ENCODE data around the gene MNX1.

- TF ChIP-seq CTCF (conservative IDR thresholded peaks at IDR 0.05): no peak
- TF ChIP-seq ZFX (IDR thresholded peaks at IDR 0.05): no peak
These were observed 42.3 kb downstream of the MNX1 start for GRCh38 chr7:156968183-156968582.
